ENCODE measurements around the gene SLC2A4RG.

The SLC2A4RG gene

GRCh38 chr20:63741354-63741675 lies 1.7 kb downstream of the SLC2A4RG start:
- no peak for DNase-seq (ENCODE audit: low spot score)

GRCh38 chr20:63741676-63742380 lies 2.3 kb downstream of the SLC2A4RG start:
- DNase-seq (ENCODE audit: low spot score), result no peak

GRCh38 chr20:63742381-63743024 lies 2.9 kb downstream of the SLC2A4RG start:
- no peak for DNase-seq (ENCODE audit: low spot score)

- no peak for DNase-seq (ENCODE audit: low spot score)
Observed at GRCh38 chr20:63743210-63743970, 3.8 kb downstream of the SLC2A4RG start.

- no peak for DNase-seq (ENCODE audit: low spot score)
Observed at GRCh38 chr20:63744158-63744557, 4.6 kb downstream of the SLC2A4RG start.

- no peak for DNase-seq (ENCODE audit: low spot score)
Observed at GRCh38 chr20:63744574-63745423, 5.2 kb downstream of the SLC2A4RG start.

GRCh38 chr20:63745424-63745805 lies 5.8 kb downstream of the SLC2A4RG start:
- DNase-seq (ENCODE audit: low spot score), result no peak

- no peak for DNase-seq (ENCODE audit: low spot score)
Observed at GRCh38 chr20:63745961-63746731, 6.6 kb downstream of the SLC2A4RG start.

- DNase-seq (ENCODE audit: low spot score), result no peak
Observed at GRCh38 chr20:63746751-63747315, 7.3 kb downstream of the SLC2A4RG start.

GRCh38 chr20:63747622-63748069 lies 8.1 kb downstream of the SLC2A4RG start:
- no peak for DNase-seq (ENCODE audit: low spot score)

- no peak for DNase-seq (ENCODE audit: low spot score)
Observed at GRCh38 chr20:63748070-63748933, 8.7 kb downstream of the SLC2A4RG start.

- no peak for DNase-seq (ENCODE audit: low spot score)
Observed at GRCh38 chr20:63748934-63749270, 9.3 kb downstream of the SLC2A4RG start.

- DNase-seq (ENCODE audit: low spot score), result no peak
Observed at GRCh38 chr20:63749597-63750508, 10.3 kb downstream of the SLC2A4RG start.

GRCh38 chr20:63750807-63751470 lies 11.4 kb downstream of the SLC2A4RG start:
- no peak for DNase-seq (ENCODE audit: low spot score)

- no peak for DNase-seq (ENCODE audit: low spot score)
Observed at GRCh38 chr20:63751471-63752271, 12.1 kb downstream of the SLC2A4RG start.

GRCh38 chr20:63752411-63753101 lies 13.0 kb downstream of the SLC2A4RG start:
- DNase-seq (ENCODE audit: low spot score), result no peak

GRCh38 chr20:63753381-63753780 lies 13.8 kb downstream of the SLC2A4RG start:
- no peak for DNase-seq (ENCODE audit: low spot score)
